22Rv1 (cell line): ENCODE data around the gene PCDH9.

Experiments used
- H3K27ac ChIP-seq: fragments of 450-650 bp; 2 replicates; pipeline ENCODE4 v1.5.1; 2017
- CTCF ChIP-seq: fragments of 450-650 bp; IDR thresholded peaks from 2 replicates; pipeline ENCODE4 v1.5.1; 2017; ENCODE audit warnings: mild to moderate bottlenecking
- ZFX ChIP-seq: fragments of 450-650 bp; IDR thresholded peaks from 2 replicates; pipeline ENCODE4 v1.6.1; 2017; ENCODE audit warnings: antibody characterized with exemption, borderline replicate concordance

Gene PCDH9

GRCh38 chr13:66794340-66795031 is 435.6 kb downstream of the PCDH9 start:
- TF ChIP-seq ZFX = no peak
- TF ChIP-seq CTCF = no peak
- H3K27ac ChIP-seq = no peak overlapping the region

DNA sequence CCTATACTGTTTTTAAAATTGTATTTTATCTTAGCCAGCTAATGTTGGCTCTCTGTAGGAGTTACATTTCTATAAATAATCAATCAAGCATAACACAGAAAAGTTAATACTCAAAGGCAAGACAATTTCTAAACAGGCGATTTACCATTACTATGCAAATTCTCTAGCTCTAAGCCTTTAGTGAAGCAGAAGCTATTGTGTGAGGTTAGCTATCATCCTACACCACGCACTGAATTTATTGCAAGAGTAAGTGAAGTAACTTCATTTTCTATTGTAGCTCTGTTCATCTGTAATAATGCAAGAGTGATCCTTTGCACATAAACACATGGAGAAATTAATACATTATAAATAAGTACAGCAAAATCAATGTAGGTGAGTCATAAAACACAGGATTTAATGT is 439.3 kb downstream of the PCDH9 start:
- no peak for TF ChIP-seq ZFX
- TF ChIP-seq CTCF = no peak
- H3K27ac ChIP-seq = no peak overlapping the region

GRCh38 chr13:66781241-66781640 is 448.9 kb downstream of the PCDH9 start:
- H3K27ac ChIP-seq = no peak overlapping the region
- no peak for TF ChIP-seq ZFX
- no peak for TF ChIP-seq CTCF

DNA sequence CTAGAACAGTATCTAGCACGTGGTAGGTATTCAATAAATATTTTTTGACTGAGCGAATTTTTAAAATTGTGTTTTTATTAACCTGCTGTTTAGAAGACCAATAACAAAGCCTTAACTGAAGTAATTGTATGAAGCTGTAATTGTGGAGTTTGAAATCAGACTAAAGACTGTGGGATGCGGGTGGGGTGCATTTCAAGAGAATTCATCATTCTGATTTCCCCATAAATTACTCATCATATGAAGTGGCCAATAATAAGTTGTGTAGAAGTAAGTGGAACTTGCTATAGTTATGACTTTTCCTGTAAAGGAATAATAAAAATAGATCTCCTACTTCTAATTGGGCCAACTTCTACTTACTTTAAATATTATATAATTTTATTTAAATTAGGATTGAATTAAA is 449.3 kb downstream of the PCDH9 start:
- TF ChIP-seq CTCF = no peak
- no peak for TF ChIP-seq ZFX

DNA sequence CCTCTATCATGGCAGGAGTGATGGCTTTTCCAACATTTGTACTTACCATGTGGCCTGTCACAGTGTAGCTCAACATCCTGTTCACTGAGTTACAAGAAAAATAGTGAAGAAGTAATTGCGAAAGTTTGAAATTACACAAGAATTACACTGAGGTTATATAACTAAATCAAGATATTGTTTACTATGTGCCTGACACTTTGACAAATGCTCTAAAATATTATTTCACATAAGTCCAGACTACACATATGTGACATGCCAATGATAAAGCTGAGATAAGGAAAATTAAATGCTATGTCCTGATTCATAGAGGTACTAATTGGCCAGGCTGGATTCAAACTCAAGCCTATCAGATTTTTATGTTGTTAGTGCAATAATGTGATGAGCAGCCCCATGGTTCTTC is 451.7 kb downstream of the PCDH9 start:
- no peak for TF ChIP-seq ZFX
- no peak for TF ChIP-seq CTCF

More for the DNA sequence above, 449.3 kb downstream of the PCDH9 start:
- H3K27ac ChIP-seq = no peak overlapping the region

DNA sequence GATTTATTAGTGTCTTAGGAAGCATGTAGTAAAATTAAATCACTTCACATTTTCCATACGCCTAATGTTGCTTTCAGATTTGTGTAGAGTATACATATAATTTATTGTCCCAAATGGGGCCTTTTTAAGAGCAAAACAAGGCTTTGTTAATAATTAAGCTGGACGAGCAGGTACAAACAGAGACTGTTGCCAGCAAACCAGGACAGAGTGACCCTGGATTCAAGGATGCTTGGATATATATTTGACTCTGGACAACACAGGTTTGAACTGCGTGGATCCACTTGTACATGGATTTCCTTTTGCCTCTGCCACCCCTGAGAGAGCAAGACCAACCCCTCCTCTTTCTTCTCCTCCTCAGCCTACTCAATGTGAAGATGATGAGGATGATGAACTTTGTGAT is 454.9 kb downstream of the PCDH9 start:
- TF ChIP-seq CTCF (no peak), ZFX (no peak)
- H3K27ac ChIP-seq = no peak overlapping the region

More for the DNA sequence above, 451.7 kb downstream of the PCDH9 start:
- H3K27ac ChIP-seq = no peak overlapping the region

DNA sequence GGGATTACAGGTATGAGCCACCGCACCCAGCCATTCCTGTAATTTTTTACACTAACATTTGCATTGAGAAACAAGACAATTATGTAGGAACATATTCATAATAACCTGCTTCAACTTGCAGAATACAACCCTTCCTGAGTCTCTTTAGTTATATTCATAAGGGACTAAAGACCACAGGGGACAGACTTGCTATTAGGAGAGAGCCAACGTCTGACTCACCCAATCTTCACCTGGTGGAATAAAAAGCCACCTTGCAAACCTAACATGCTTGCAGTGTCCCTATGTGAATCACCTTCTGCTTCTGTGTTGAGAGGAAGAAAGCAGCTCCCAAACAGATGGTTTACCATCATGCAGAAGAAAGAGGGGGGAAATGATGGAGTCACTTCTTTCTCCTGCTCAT is 456.1 kb downstream of the PCDH9 start:
- TF ChIP-seq ZFX = no peak
- no peak for TF ChIP-seq CTCF

More for the DNA sequence above, 456.1 kb downstream of the PCDH9 start:
- H3K27ac ChIP-seq = no peak overlapping the region
